Glutamatergic neuron (in vitro differentiated cells): ENCODE measurements around the gene TUBGCP2. TPM values are rescaled to one million over a fixed set of nuclear protein-coding genes. Genes with fewer than 3 reads are reported as not detected.

Experiments used
- DNase-seq: peaks from one replicate; pipeline ENCODE4 v3.0.0; 2022
- H3K27ac Mint-ChIP-seq: one replicate; pipeline ENCODE4 v1.8.0; 2020; ENCODE audit warnings: mild to moderate bottlenecking, mixed read lengths, inconsistent platforms; ENCODE audit not compliant: unreplicated experiment
- H3K27me3 Mint-ChIP-seq: one replicate; pipeline ENCODE4 v1.8.0; 2020; ENCODE audit warnings: mild to moderate bottlenecking, moderate library complexity, mixed read lengths, inconsistent platforms; ENCODE audit not compliant: unreplicated experiment
- H3K36me3 Mint-ChIP-seq: one replicate; pipeline ENCODE4 v1.8.0; 2020; ENCODE audit warnings: mild to moderate bottlenecking, mixed read lengths, inconsistent platforms; ENCODE audit not compliant: unreplicated experiment
- H3K4me1 Mint-ChIP-seq: one replicate; pipeline ENCODE4 v1.8.0; 2020; ENCODE audit warnings: mild to moderate bottlenecking, low read depth, mixed read lengths, inconsistent platforms; ENCODE audit not compliant: unreplicated experiment
- H3K4me3 Mint-ChIP-seq: one replicate; pipeline ENCODE4 v1.8.0; 2020; ENCODE audit warnings: mild to moderate bottlenecking, mixed read lengths, inconsistent platforms; ENCODE audit not compliant: unreplicated experiment
- H3K9me3 Mint-ChIP-seq: one replicate; pipeline ENCODE4 v1.8.0; 2020; ENCODE audit warnings: mild to moderate bottlenecking, moderate library complexity, mixed read lengths, inconsistent platforms; ENCODE audit not compliant: unreplicated experiment
- CTCF ChIP-seq: fragments of 200-600 bp; sonication (generic); IDR thresholded peaks from one replicate; pipeline ENCODE4 v1.5.0; 2021; ENCODE audit not compliant: partially characterized antibody, unreplicated experiment
- total RNA-seq: library from RNA; stranded (reverse); fragmentation: NEBNext Ultra II Directional; extraction: Animal tissue kit (Norgen Biotek cat#: 25700); gene quantifications from one replicate; pipeline ENCODE4 v1.2.1, GENCODE V29; 2021; ENCODE audit not compliant: unreplicated experiment

Gene TUBGCP2
- total RNA-seq, 1 donor from 2014 or later = 61.4 TPM

- H3K27ac Mint-ChIP-seq = no peak overlapping the region
- H3K9me3 Mint-ChIP-seq = peaks cover 4% of the 10 kb centered on the region
- DNase-seq = no peak
- H3K4me3 Mint-ChIP-seq = no peak overlapping the region
- H3K4me1 Mint-ChIP-seq = peaks cover 1% of the 10 kb centered on the region
- peaks cover 8% of the 10 kb centered on the region for H3K36me3 Mint-ChIP-seq
- no peak for TF ChIP-seq CTCF
- no peaks in the 10 kb centered on the region for H3K27me3 Mint-ChIP-seq
These were observed 18.9 kb downstream of the TUBGCP2 start for GRCh38 chr10:133289761-133290160.

GRCh38 chr10:133287832-133288500, 20.7 kb downstream of the TUBGCP2 start:
- H3K27ac Mint-ChIP-seq = no peak overlapping the region
- H3K9me3 Mint-ChIP-seq = peaks cover 4% of the 10 kb centered on the region
- peaks cover 8% of the 10 kb centered on the region for H3K36me3 Mint-ChIP-seq

GRCh38 chr10:133286366-133286765, 22.3 kb downstream of the TUBGCP2 start:
- peaks cover 4% of the 10 kb centered on the region for H3K9me3 Mint-ChIP-seq
- H3K27me3 Mint-ChIP-seq = peaks cover 1% of the 10 kb centered on the region
- DNase-seq = no peak
- no peak overlapping the region for H3K4me3 Mint-ChIP-seq
- no peak for TF ChIP-seq CTCF
- H3K4me1 Mint-ChIP-seq = peaks cover 1% of the 10 kb centered on the region
- no peak overlapping the region for H3K27ac Mint-ChIP-seq
- peaks cover 8% of the 10 kb centered on the region for H3K36me3 Mint-ChIP-seq

More at GRCh38 chr10:133287832-133288500, 20.7 kb downstream of the TUBGCP2 start:
- peaks cover 1% of the 10 kb centered on the region for H3K27me3 Mint-ChIP-seq
- no peak for DNase-seq
- peaks cover 1% of the 10 kb centered on the region for H3K4me1 Mint-ChIP-seq
- no peak overlapping the region for H3K4me3 Mint-ChIP-seq
- no peak for TF ChIP-seq CTCF

GRCh38 chr10:133285217-133285616, 23.5 kb downstream of the TUBGCP2 start:
- H3K27ac Mint-ChIP-seq = no peak overlapping the region
- peaks cover 4% of the 10 kb centered on the region for H3K36me3 Mint-ChIP-seq
- no peak for DNase-seq
- no peak overlapping the region for H3K4me3 Mint-ChIP-seq
- TF ChIP-seq CTCF = no peak
- peaks cover 4% of the 10 kb centered on the region for H3K9me3 Mint-ChIP-seq
- peaks cover 1% of the 10 kb centered on the region for H3K27me3 Mint-ChIP-seq
- H3K4me1 Mint-ChIP-seq = no peaks in the 10 kb centered on the region

- DNase-seq = no peak
- Mint-ChIP-seq H3K4me3 (no peak overlapping the region), H3K4me1 (peaks cover 2% of the 10 kb centered on the region), H3K36me3 (peaks cover 4% of the 10 kb centered on the region), H3K27me3 (peaks cover 3% of the 10 kb centered on the region), H3K27ac (no peak overlapping the region), H3K9me3 (peaks cover 4% of the 10 kb centered on the region)
- TF ChIP-seq CTCF = no peak
These were observed 24.7 kb downstream of the TUBGCP2 start for GRCh38 chr10:133283931-133284330.
